HCT116 (cell line): ENCODE data around the gene NGEF.

ENCODE experiments used
- ELF1 ChIP-seq: IDR thresholded peaks from 2 replicates; pipeline ENCODE4 v1.6.1; 2012; ENCODE audit warnings: low read depth, borderline replicate concordance
- EZH2 ChIP-seq: fragments of 200-600 bp; sonication (generic); IDR thresholded peaks from 2 replicates; pipeline ENCODE4 v1.6.1; 2017; ENCODE audit warnings: antibody characterized with exemption, mixed run types
- MAX ChIP-seq: IDR thresholded peaks from 2 replicates; pipeline ENCODE4 v1.6.1; 2012
- RAD21 ChIP-seq: IDR thresholded peaks from 2 replicates; pipeline ENCODE4 v1.6.1; 2012; ENCODE audit warnings: low read depth, mild to moderate bottlenecking
- TF ChIP-seq, protein P1 (sequence below), 3 experiments: fragments of 200-600 bp in 1 of 3; sonication (generic) in 1 of 3; IDR thresholded peaks in 2 of 3; conservative IDR thresholded peaks in 1 of 3; 2 replicates each; pipeline ENCODE4 v1.5.1; 2012 to 2017; ENCODE audit warnings: low read depth in 2 of 3, low read length in 2 of 3, antibody characterized with exemption in 1 of 3, borderline replicate concordance in 1 of 3, control low read depth in 1 of 3, mild to moderate bottlenecking in 1 of 3, mixed read lengths in 1 of 3, mixed run types in 1 of 3, moderate library complexity in 1 of 3; ENCODE audit not compliant: insufficient read depth in 1 of 3
- TF ChIP-seq, protein P2 (sequence below): IDR thresholded peaks from 2 replicates; pipeline ENCODE4 v1.6.1; 2012

GRCh38 chr2:233007739-233008138 is 5.3 kb downstream of the NGEF start:
- no peak for TF ChIP-seq ELF1
- TF ChIP-seq, protein P1, sequence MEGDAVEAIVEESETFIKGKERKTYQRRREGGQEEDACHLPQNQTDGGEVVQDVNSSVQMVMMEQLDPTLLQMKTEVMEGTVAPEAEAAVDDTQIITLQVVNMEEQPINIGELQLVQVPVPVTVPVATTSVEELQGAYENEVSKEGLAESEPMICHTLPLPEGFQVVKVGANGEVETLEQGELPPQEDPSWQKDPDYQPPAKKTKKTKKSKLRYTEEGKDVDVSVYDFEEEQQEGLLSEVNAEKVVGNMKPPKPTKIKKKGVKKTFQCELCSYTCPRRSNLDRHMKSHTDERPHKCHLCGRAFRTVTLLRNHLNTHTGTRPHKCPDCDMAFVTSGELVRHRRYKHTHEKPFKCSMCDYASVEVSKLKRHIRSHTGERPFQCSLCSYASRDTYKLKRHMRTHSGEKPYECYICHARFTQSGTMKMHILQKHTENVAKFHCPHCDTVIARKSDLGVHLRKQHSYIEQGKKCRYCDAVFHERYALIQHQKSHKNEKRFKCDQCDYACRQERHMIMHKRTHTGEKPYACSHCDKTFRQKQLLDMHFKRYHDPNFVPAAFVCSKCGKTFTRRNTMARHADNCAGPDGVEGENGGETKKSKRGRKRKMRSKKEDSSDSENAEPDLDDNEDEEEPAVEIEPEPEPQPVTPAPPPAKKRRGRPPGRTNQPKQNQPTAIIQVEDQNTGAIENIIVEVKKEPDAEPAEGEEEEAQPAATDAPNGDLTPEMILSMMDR (IDR thresholded peaks at IDR 0.05 in 2 of 3, conservative IDR thresholded peaks at IDR 0.05 in 1 of 3; ENCODE audit: borderline replicate concordance in 1 of 3, insufficient read depth in 1 of 3, low read depth in 2 of 3, low read length in 2 of 3) = no peak
- TF ChIP-seq, protein P2, sequence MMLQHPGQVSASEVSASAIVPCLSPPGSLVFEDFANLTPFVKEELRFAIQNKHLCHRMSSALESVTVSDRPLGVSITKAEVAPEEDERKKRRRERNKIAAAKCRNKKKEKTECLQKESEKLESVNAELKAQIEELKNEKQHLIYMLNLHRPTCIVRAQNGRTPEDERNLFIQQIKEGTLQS = no peak
- TF ChIP-seq RAD21 = no peak
- TF ChIP-seq MAX = no peak
- no peak for TF ChIP-seq EZH2
